ENCODE data around the gene BOLA1. TPM values are rescaled to one million over a fixed set of nuclear protein-coding genes. Genes with fewer than 3 reads are reported as not detected.

The BOLA1 gene
- total and polyA plus RNA-seq, 2 of the 13 experiments (the other 11 are each of a cell fraction or from before 2014, with no cell fraction given), result 3.2 to 4.2 TPM

- TF ChIP-seq TRIM22 (IDR thresholded peaks at IDR 0.05) (no peak), IRF1 (CRISPR knock-in tag; IDR thresholded peaks at IDR 0.05; ENCODE audit: low read depth) (no peak), THRA (CRISPR knock-in tag; IDR thresholded peaks at IDR 0.05; ENCODE audit: borderline replicate concordance) (peak; percentile 19; the same call in 1 of the 2 replicates), RFX5 (IDR thresholded peaks at IDR 0.05; ENCODE audit: low read depth, low read length) (no peak), FOXJ3 (CRISPR knock-in tag; IDR thresholded peaks at IDR 0.05; ENCODE audit: borderline replicate concordance) (no peak; the same call in 1 of the 2 replicates), ADNP (CRISPR knock-in tag; IDR thresholded peaks at IDR 0.05) (no peak), DRAP1 (CRISPR knock-in tag; IDR thresholded peaks at IDR 0.05) (no peak), HDAC2 (CRISPR knock-in tag; IDR thresholded peaks at IDR 0.05) (no peak), PLSCR1 (CRISPR knock-in tag; IDR thresholded peaks at IDR 0.05; ENCODE audit: borderline replicate concordance) (no peak), GZF1 (CRISPR knock-in tag; IDR thresholded peaks at IDR 0.05) (0 out of 2 replicates have a peak, but pooled peaks have one; percentile 32), NONO (IDR thresholded peaks at IDR 0.05) (no peak), NONO (CRISPR knock-in tag; conservative IDR thresholded peaks at IDR 0.05) (no peak), TBX2 (CRISPR knock-in tag; IDR thresholded peaks at IDR 0.05; ENCODE audit: borderline replicate concordance) (no peak), KLF11 (CRISPR knock-in tag; IDR thresholded peaks at IDR 0.05) (no peak), ZNF34 (CRISPR knock-in tag; IDR thresholded peaks at IDR 0.05; ENCODE audit: borderline replicate concordance) (0 out of 2 replicates have a peak, but pooled peaks have one; percentile 33), ZNF496 (CRISPR knock-in tag; IDR thresholded peaks at IDR 0.05; ENCODE audit: insufficient replicate concordance) (no peak), ZBTB1 (CRISPR knock-in tag; IDR thresholded peaks at IDR 0.05; ENCODE audit: borderline replicate concordance) (no peak), YEATS4 (CRISPR knock-in tag; IDR thresholded peaks at IDR 0.05; ENCODE audit: borderline replicate concordance) (no peak), MEIS2 (CRISPR knock-in tag; IDR thresholded peaks at IDR 0.05) (0 out of 2 replicates have a peak, but pooled peaks have one; percentile 26), JARID2 (CRISPR knock-in tag; IDR thresholded peaks at IDR 0.05; ENCODE audit: insufficient replicate concordance) (no peak), ZNF441 (CRISPR knock-in tag; IDR thresholded peaks at IDR 0.05; ENCODE audit: borderline replicate concordance) (no peak), NR2F6 (IDR thresholded peaks at IDR 0.05) (0 out of 2 replicates have a peak, but pooled peaks have one; percentile 14), NR2F6 (CRISPR knock-in tag; IDR thresholded peaks at IDR 0.05) (no peak; the same call in 1 of the 2 replicates), ZNF776 (CRISPR knock-in tag; IDR thresholded peaks at IDR 0.05) (no peak), CBX1 (IDR thresholded peaks at IDR 0.05; ENCODE audit: low read depth) (no peak), KLF12 (CRISPR knock-in tag; IDR thresholded peaks at IDR 0.05; ENCODE audit: borderline replicate concordance) (0 out of 2 replicates have a peak, but pooled peaks have one; percentile 45), SMAD9 (CRISPR knock-in tag; IDR thresholded peaks at IDR 0.05) (no peak)
Measured at GRCh38 chr1:149888247-149888998, 10.9 kb upstream of the BOLA1 start (continued).

Data from HepG2 (cell line).